Naive thymus-derived CD4-positive, alpha-beta T cell (primary cell): ENCODE results near the gene PTPRT. TPM values are rescaled to one million over a fixed set of nuclear protein-coding genes. Genes with fewer than 3 reads are reported as not detected.

Source experiments
- ATAC-seq: fragments of 150-1000 bp; cut with Tn5 transposase; 2 replicates; pipeline ENCODE4 v1.10.0; 2021; ENCODE audit warnings: mild to moderate bottlenecking, moderate library complexity
- CTCF ChIA-PET: fragments of 350-600 bp; sonication (Branson Sonifier 250); formaldehyde crosslinking; loops from one replicate; lab custom pipeline; 2021; ENCODE audit warnings: antibody characterized with exemption; lab: Charles Lee
- POLR2A ChIA-PET: fragments of 350-600 bp; sonication (Branson Sonifier 250); formaldehyde crosslinking; loops from one replicate; lab custom pipeline; 2021; ENCODE audit warnings: antibody characterized with exemption, inconsistent platforms; lab: Charles Lee
- DNase-seq, 9 donors: peaks; one replicate each; pipeline versions ENCODE4 v3.0.0 to v3.0.0-alpha.2; 2020 to 2022; ENCODE audit warnings: mixed read lengths in 1 of 9
- H3K27ac ChIP-seq: one replicate; pipeline ENCODE4 v1.7.0; 2013; ENCODE audit warnings: mild to moderate bottlenecking, low read depth, low read length, moderate library complexity
- H3K27me3 ChIP-seq, 2 donors: one replicate each; pipeline ENCODE4 v1.7.0; 2013; ENCODE audit warnings: low read length in 2 of 2, mild to moderate bottlenecking in 2 of 2, moderate library complexity in 2 of 2; ENCODE audit not compliant: control insufficient read depth in 2 of 2, insufficient read depth in 2 of 2
- H3K36me3 ChIP-seq, 3 experiments: 1 replicate in 2 of 3; 2 replicates in 1 of 3; pipeline ENCODE4 v1.7.0; 2013; ENCODE audit warnings: low read length in 3 of 3, mild to moderate bottlenecking in 3 of 3, moderate library complexity in 1 of 3; ENCODE audit not compliant: insufficient read depth in 3 of 3, control insufficient read depth in 2 of 3
- H3K4me1 ChIP-seq, 2 donors: one replicate each; pipeline ENCODE4 v1.7.0; 2013; ENCODE audit warnings: low read length in 2 of 2, mild to moderate bottlenecking in 2 of 2, moderate library complexity in 1 of 2; ENCODE audit not compliant: control insufficient read depth in 2 of 2, insufficient read depth in 2 of 2
- H3K4me3 ChIP-seq: 2 replicates; pipeline ENCODE4 v1.7.0; 2013; ENCODE audit warnings: mild to moderate bottlenecking, low read length
- H3K9me3 ChIP-seq, 3 experiments: 1 replicate in 2 of 3; 2 replicates in 1 of 3; pipeline ENCODE4 v1.7.0; 2013; ENCODE audit warnings: low read length in 3 of 3; ENCODE audit not compliant: control insufficient read depth in 2 of 3
- H3K27ac Mint-ChIP-seq, 9 donors: one replicate each; pipeline ENCODE4 v1.8.0; 2020 to 2022; ENCODE audit warnings: mixed read lengths in 9 of 9, mild to moderate bottlenecking in 8 of 9, moderate library complexity in 5 of 9, inconsistent platforms in 2 of 9
- H3K27me3 Mint-ChIP-seq, 5 donors: one replicate each; pipeline ENCODE4 v1.8.0; 2021 to 2022; ENCODE audit warnings: mixed read lengths in 5 of 5, mild to moderate bottlenecking in 1 of 5
- H3K36me3 Mint-ChIP-seq, 5 donors: one replicate each; pipeline ENCODE4 v1.8.0; 2020 to 2022; ENCODE audit warnings: mixed read lengths in 5 of 5, mild to moderate bottlenecking in 3 of 5, inconsistent platforms in 1 of 5
- H3K4me1 Mint-ChIP-seq, 7 donors: one replicate each; pipeline ENCODE4 v1.8.0; 2020 to 2022; ENCODE audit warnings: mixed read lengths in 7 of 7, mild to moderate bottlenecking in 3 of 7, inconsistent platforms in 1 of 7
- H3K4me3 Mint-ChIP-seq, 10 donors: one replicate each; pipeline ENCODE4 v1.8.0; 2020 to 2022; ENCODE audit warnings: mild to moderate bottlenecking in 10 of 10, mixed read lengths in 10 of 10, moderate library complexity in 6 of 10, inconsistent platforms in 2 of 10
- H3K9me3 Mint-ChIP-seq, 11 donors: one replicate each; pipeline ENCODE4 v1.8.0; 2020 to 2022; ENCODE audit warnings: mixed read lengths in 11 of 11, mild to moderate bottlenecking in 4 of 11, inconsistent platforms in 1 of 11, moderate library complexity in 1 of 11
- intact Hi-C, 2 donors: fragments of 100-400 bp; cut with micrococcal nuclease; formaldehyde crosslinking; loops; one replicate each; pipeline ENCODE4 v1.15.1; 2023
- polyA plus RNA-seq, 2 donors: library from polyadenylated mRNA; unstranded; fragments of 300-500 nt; fragmentation: Illumina TruSeq; gene quantifications; one replicate each; pipeline ENCODE4 v1.2.3, GENCODE V29; 2021
- total RNA-seq, 6 experiments: library from RNA in 5 of 6; stranded (reverse) in 5 of 6; gene quantifications; 1 replicate in 5 of 6; 2 replicates in 1 of 6; pipeline ENCODE4 v1.2.3 and lab custom pipeline; 2021 to 2026

The PTPRT gene
- total and polyA plus RNA-seq, 7 experiments from 2014 or later = not detected

DNA sequence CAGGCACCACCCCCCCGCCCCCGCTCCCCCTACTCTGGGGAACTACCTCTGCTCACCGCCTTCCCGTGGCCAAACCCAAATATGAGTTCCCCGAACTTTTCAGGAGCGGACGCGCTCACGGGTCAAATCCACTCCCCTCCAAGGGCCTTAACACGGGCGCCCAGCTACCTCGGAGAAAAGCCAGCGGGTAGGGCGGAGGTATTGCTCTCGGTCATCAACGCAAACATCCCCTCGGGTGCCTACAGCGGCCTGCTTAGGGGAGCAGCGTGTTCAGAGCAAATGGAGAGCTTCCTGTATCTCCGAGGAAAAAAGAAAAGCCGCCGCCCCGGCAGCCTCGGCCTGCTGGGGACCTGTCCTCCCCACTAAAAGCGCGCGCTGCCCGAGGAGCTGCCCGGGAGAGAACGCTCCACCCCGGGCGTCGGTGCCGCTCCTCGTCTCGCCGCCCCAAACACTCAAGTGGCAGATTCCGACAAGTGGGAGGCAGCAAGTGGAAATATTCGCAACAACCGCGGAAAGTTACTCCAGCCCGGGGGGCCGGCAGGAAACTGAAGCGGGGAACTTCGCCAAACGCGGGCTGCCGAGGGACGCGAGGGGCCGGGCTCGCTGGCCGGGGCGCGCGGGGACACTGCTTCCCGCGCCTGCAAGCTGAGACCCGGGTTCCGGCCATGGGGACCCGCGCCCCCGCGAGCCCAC is 699 bp downstream of the PTPRT start:
- Mint-ChIP-seq H3K4me1 (peaks cover 0 to 11% (median 7%) of the 10 kb centered on the region in 7 donors), H3K27me3 (peaks cover 44 to 65% (median 58%) of the 10 kb centered on the region in 5 donors), H3K27ac (no peak overlapping the region), H3K36me3 (no peaks in the 10 kb centered on the region), H3K4me3 (no peak overlapping the region), H3K9me3 (peaks cover 0 to 5% (median 0%) of the 10 kb centered on the region in 11 donors)
- ATAC-seq = no peak
- H3K27me3 ChIP-seq = peaks cover 0 to 4% of the 10 kb centered on the region in 2 donors
- no peak overlapping the region for H3K4me3 ChIP-seq
- intact Hi-C loops = loop anchor here in 1 of 2 donors (5.0 kb wide), 2 partner anchors 1232 to 1497 kb away; no protein-coding TSS in a partner anchor
- H3K27ac ChIP-seq = no peak overlapping the region
- no peaks in the 10 kb centered on the region for H3K4me1 ChIP-seq
- no peaks in the 10 kb centered on the region for H3K36me3 ChIP-seq
- DNase-seq = no peak
- no peaks in the 10 kb centered on the region for H3K9me3 ChIP-seq
- ChIA-PET CTCF (interaction anchor here (0.8 kb wide), 1 partner anchor 116 kb away, joined by 3 read pairs; no protein-coding TSS in a partner anchor), POLR2A (no interaction called here)

DNA sequence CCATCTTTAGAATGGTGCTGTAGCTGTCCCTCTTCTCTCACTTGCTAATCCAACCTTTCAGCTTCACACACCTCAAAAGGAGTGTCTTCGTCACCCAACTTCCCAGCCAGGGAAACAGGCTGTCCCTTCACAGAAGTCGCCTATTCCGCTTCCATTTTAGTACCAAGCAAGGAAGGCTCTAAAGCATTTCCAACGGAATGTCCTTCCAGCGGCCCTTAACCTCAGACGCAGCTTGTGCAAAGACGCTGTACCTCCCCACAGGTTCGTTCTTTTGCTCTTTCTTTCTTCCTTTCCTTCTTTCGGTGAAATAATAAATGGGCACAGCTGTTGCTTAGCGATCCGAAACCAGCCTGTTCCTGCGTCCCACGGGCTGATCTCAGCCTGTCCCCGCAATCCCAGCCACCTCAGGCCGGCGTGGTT is 1.5 kb downstream of the PTPRT start:
- no peaks in the 10 kb centered on the region for H3K36me3 ChIP-seq
- H3K36me3 Mint-ChIP-seq = no peaks in the 10 kb centered on the region
- CTCF ChIA-PET = interaction anchor here (0.8 kb wide), 1 partner anchor 115 kb away, joined by 3 read pairs; no protein-coding TSS in a partner anchor
- H3K27me3 ChIP-seq = peaks cover 0 to 4% of the 10 kb centered on the region in 2 donors
- H3K4me1 Mint-ChIP-seq = peaks cover 0 to 11% (median 7%) of the 10 kb centered on the region in 7 donors
- H3K4me3 ChIP-seq = no peak overlapping the region
- intact Hi-C loops = loop anchor here in 1 of 2 donors (5.0 kb wide), 2 partner anchors 1231 to 1496 kb away; no protein-coding TSS in a partner anchor
- no peak overlapping the region for H3K27ac ChIP-seq
- H3K4me1 ChIP-seq = no peaks in the 10 kb centered on the region
- POLR2A ChIA-PET = no interaction called here
- no peaks in the 10 kb centered on the region for H3K9me3 ChIP-seq
- ATAC-seq (no peak), DNase-seq (no peak)
- H3K4me3 Mint-ChIP-seq = peak overlapping the region in 2 of 10 donors; percentile 20 to 40
- no peak overlapping the region for H3K27ac Mint-ChIP-seq
- H3K27me3 Mint-ChIP-seq = peaks cover 44 to 64% (median 58%) of the 10 kb centered on the region in 5 donors
- H3K9me3 Mint-ChIP-seq = peaks cover 0 to 3% (median 0%) of the 10 kb centered on the region in 11 donors

DNA sequence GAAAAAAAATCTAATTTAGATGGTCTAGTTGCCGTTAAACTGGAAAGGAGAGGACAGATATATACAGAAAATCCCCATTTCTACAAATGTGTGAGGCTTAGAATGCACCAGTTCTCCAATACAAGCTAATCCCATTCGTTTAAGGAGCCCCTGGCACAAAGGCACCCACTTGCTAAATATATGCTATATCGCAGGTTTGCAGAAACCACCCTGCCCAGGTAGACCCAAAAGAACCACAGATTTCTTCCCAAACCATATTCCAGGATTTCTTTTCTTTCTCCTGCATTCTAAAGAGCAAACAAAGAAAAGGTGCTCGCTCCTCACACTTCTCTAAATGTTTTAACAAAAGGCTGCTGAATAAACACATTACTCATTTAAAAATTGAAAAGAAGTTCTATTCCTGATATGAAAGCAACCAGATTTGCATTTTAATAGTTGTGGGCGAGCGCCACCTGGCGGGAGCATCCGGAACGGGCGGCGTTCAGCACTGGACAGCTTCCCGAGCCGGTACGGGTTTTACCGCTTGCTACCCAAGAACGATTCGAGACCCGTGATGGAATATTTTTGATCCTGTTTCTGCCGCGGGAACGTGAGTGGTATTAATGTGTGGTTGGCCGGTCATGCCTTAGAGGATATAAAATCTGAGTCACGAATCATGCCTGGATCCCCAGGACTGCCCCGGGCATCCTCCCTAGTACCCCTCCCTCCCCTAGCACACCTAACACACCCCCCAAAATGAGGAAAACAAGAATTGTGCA is 2.1 kb downstream of the PTPRT start:
- intact Hi-C loops = loop anchor here in 1 of 2 donors (2.0 to 5.0 kb wide), 3 partner anchors 1230 to 1495 kb away; no protein-coding TSS in a partner anchor
- H3K9me3 ChIP-seq = no peaks in the 10 kb centered on the region
- no peaks in the 10 kb centered on the region for H3K4me1 ChIP-seq
- Mint-ChIP-seq H3K27ac (no peak overlapping the region), H3K4me1 (peaks cover 0 to 11% (median 7%) of the 10 kb centered on the region in 7 donors), H3K4me3 (peak overlapping the region in 2 of 10 donors; percentile 20 to 40), H3K27me3 (peaks cover 42 to 61% (median 57%) of the 10 kb centered on the region in 5 donors), H3K9me3 (peaks cover 0 to 3% (median 0%) of the 10 kb centered on the region in 11 donors), H3K36me3 (no peaks in the 10 kb centered on the region)
- ATAC-seq (no peak), DNase-seq (peak in 7 of 9 donors; percentile 15 to 72 (median 29))
- POLR2A ChIA-PET = no interaction called here
- peaks cover 0 to 4% of the 10 kb centered on the region in 2 donors for H3K27me3 ChIP-seq
- H3K27ac ChIP-seq = no peak overlapping the region
- H3K4me3 ChIP-seq = no peak overlapping the region
- CTCF ChIA-PET = no interaction called here
- no peaks in the 10 kb centered on the region for H3K36me3 ChIP-seq

DNA sequence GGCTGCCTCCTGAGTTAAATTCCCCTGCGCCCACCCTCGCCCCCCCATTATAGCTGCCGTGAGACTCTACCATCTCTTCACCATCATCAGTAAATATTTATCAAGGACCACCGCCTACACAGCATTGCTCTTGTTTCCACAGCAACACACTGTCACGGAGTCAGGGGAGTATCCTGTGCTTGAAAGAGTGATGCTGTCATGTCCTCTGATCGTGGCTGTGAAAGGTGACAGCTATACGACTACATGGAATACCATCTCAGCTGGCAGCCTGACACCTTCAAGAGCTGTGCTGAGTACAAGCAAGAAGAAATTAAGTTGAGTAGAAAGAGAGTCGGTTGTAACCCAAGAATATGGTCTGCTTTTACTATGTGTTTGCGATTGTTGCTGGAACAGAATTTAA is 3.4 kb downstream of the PTPRT start:
- H3K36me3 ChIP-seq = no peaks in the 10 kb centered on the region
- intact Hi-C loops = loop anchor here in 1 of 2 donors (2.0 to 5.0 kb wide), 3 partner anchors 1229 to 1494 kb away; no protein-coding TSS in a partner anchor

DNA sequence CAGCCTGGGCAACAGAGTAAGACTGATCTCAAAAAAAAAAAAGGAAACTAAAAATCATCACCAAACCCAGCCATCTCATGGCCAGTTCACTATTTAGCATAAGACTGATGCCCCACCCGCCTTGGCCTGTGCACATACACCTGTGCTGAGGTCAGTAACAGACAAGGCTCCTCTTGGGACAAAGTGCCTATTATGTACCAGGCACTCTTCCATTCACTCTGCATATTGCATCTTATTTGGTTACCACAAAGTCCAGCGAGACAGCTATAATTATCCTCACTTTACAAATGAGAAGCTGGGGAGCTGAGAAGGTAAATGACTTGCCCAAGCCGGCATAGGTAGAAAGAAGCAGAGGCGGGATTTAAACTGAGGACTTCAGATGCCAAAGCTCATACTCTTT is 3.8 kb downstream of the PTPRT start:
- Histone ChIP-seq H3K4me3 (no peak overlapping the region), H3K4me1 (no peaks in the 10 kb centered on the region), H3K9me3 (no peaks in the 10 kb centered on the region), H3K27me3 (peaks cover 0 to 4% of the 10 kb centered on the region in 2 donors), H3K36me3 (no peaks in the 10 kb centered on the region), H3K27ac (no peak overlapping the region)
- DNase-seq = no peak
- Mint-ChIP-seq H3K36me3 (no peaks in the 10 kb centered on the region), H3K4me1 (peaks cover 0 to 10% (median 7%) of the 10 kb centered on the region in 7 donors), H3K4me3 (no peak overlapping the region), H3K27ac (no peak overlapping the region), H3K27me3 (peaks cover 32 to 48% (median 41%) of the 10 kb centered on the region in 5 donors), H3K9me3 (peaks cover 0 to 4% (median 0%) of the 10 kb centered on the region in 11 donors)
- ChIA-PET CTCF (interaction anchor here (0.6 kb wide), 1 partner anchor 57 kb away, joined by 3 read pairs; no protein-coding TSS in a partner anchor), POLR2A (no interaction called here)
- intact Hi-C loops = loop anchor here in 1 of 2 donors (2.0 to 5.0 kb wide), 3 partner anchors 1229 to 1494 kb away; no protein-coding TSS in a partner anchor
- ATAC-seq = no peak

More for the DNA sequence above, 3.4 kb downstream of the PTPRT start:
- Mint-ChIP-seq H3K27me3 (peaks cover 36 to 52% (median 43%) of the 10 kb centered on the region in 5 donors), H3K4me1 (peaks cover 0 to 11% (median 7%) of the 10 kb centered on the region in 7 donors), H3K27ac (no peak overlapping the region), H3K4me3 (no peak overlapping the region), H3K9me3 (peaks cover 0 to 4% (median 0%) of the 10 kb centered on the region in 11 donors), H3K36me3 (no peaks in the 10 kb centered on the region)
- H3K4me1 ChIP-seq = no peaks in the 10 kb centered on the region
- H3K27ac ChIP-seq = no peak overlapping the region
- no peaks in the 10 kb centered on the region for H3K9me3 ChIP-seq
- ATAC-seq (no peak), DNase-seq (no peak)
- ChIA-PET POLR2A (no interaction called here), CTCF (interaction anchor here (0.6 kb wide), 1 partner anchor 57 kb away, joined by 3 read pairs; no protein-coding TSS in a partner anchor)
- H3K27me3 ChIP-seq = peaks cover 0 to 4% of the 10 kb centered on the region in 2 donors
- no peak overlapping the region for H3K4me3 ChIP-seq

DNA sequence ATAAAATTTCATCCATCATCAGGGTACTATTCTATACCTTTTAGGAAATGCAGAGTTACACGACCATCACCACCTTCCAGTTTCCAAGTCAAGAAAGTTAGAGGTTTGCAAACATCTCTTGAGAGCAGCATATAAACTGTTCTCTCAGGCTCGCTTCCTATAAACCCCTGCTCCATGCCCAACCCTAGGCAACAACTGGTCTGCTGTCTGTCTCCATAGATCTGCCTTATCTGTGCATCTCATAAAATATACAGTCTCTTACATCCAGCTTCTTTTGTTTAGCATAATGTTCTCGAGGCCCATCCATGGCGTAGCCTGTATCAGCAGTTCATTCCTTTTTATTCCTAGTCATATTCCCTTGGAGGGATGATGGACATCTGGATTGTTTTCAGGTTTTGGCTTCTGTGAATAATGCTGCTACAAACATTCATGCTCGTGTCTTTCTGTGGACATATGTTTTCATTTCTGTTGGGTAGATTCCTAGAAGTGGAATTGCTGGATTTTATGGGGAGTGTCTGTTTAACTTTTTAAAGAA is 6.1 kb downstream of the PTPRT start:
- peaks cover 0 to 4% of the 10 kb centered on the region in 2 donors for H3K27me3 ChIP-seq
- no peak overlapping the region for H3K27ac Mint-ChIP-seq
- H3K9me3 Mint-ChIP-seq = peaks cover 0 to 4% (median 0%) of the 10 kb centered on the region in 11 donors
- ATAC-seq (no peak), DNase-seq (no peak)
- no peak overlapping the region for H3K4me3 Mint-ChIP-seq
- H3K36me3 ChIP-seq = no peaks in the 10 kb centered on the region
- intact Hi-C loops = no loop called here
- H3K9me3 ChIP-seq = no peaks in the 10 kb centered on the region
- H3K4me1 Mint-ChIP-seq = peaks cover 0 to 8% (median 6%) of the 10 kb centered on the region in 7 donors
- ChIA-PET POLR2A (no interaction called here), CTCF (no interaction called here)
- H3K27ac ChIP-seq = no peak overlapping the region
- peaks cover 19 to 45% (median 32%) of the 10 kb centered on the region in 5 donors for H3K27me3 Mint-ChIP-seq
- H3K4me3 ChIP-seq = no peak overlapping the region
- no peaks in the 10 kb centered on the region for H3K36me3 Mint-ChIP-seq
- H3K4me1 ChIP-seq = no peaks in the 10 kb centered on the region
